Erythroblast (primary cell): ENCODE data around the gene MYH9.

ENCODE experiments used
- GATA1 ChIP-seq: IDR thresholded peaks from 2 replicates; pipeline ENCODE4 v1.6.1; 2011; ENCODE audit warnings: low read depth, mild to moderate bottlenecking, control low read depth, low read length, moderate library complexity
- POLR2A ChIP-seq: IDR thresholded peaks from 2 replicates; pipeline ENCODE4 v1.6.1; 2011; ENCODE audit warnings: mild to moderate bottlenecking, low read length

GRCh38 chr22:36405221-36405661, 17.5 kb upstream of the MYH9 start:
- no peak for TF ChIP-seq POLR2A
- no peak for TF ChIP-seq GATA1
